ENCODE measurements around the gene NFATC3.

NFATC3 gene

DNA sequence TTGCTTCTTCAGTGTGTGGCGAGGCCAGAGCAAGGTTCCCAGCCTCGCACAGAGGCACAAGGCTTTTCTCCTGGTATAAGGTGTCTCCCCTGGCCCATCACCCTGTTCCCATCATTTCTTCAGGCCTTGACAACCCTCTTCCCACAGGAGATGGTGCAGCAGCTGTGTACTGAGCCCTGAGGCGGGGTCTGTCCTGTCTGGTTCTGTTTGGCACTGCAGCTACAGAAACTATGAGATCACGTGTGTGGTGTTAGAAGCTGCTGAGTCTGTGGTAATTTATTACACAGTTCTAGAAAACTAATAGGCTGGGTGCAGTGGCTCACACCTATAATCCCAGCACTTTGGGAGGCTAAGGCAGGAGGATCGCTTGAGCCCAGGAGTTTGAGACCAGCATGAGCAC lies 167.2 kb downstream of the NFATC3 start:
- DNase-seq, result no peak

DNA sequence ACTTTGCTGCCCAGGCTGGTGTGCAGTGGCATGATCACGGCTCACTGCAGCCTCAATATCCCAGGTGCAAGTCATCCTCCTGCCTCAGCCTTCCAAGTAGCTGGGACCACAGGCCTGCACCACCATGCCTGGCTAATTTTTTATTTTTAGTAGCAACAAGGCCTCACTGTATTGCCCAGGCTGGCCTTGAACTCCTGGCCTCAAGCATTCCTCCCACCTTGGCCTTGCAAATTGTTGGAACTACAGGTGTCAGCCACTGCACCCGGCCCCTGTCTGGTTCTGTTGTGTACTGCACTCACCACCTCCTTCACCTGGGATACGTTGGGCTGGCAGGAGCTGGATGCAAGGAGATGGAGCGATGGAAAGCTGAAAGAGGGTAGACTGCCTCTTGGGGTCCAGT lies 168.6 kb downstream of the NFATC3 start:
- DNase-seq, result no peak

- no peak for DNase-seq
These were observed 170.5 kb downstream of the NFATC3 start for GRCh38 chr16:68255712-68256111.

GRCh38 chr16:68257251-68257905 lies 172.2 kb downstream of the NFATC3 start:
- peak; percentile 86 for DNase-seq

DNA sequence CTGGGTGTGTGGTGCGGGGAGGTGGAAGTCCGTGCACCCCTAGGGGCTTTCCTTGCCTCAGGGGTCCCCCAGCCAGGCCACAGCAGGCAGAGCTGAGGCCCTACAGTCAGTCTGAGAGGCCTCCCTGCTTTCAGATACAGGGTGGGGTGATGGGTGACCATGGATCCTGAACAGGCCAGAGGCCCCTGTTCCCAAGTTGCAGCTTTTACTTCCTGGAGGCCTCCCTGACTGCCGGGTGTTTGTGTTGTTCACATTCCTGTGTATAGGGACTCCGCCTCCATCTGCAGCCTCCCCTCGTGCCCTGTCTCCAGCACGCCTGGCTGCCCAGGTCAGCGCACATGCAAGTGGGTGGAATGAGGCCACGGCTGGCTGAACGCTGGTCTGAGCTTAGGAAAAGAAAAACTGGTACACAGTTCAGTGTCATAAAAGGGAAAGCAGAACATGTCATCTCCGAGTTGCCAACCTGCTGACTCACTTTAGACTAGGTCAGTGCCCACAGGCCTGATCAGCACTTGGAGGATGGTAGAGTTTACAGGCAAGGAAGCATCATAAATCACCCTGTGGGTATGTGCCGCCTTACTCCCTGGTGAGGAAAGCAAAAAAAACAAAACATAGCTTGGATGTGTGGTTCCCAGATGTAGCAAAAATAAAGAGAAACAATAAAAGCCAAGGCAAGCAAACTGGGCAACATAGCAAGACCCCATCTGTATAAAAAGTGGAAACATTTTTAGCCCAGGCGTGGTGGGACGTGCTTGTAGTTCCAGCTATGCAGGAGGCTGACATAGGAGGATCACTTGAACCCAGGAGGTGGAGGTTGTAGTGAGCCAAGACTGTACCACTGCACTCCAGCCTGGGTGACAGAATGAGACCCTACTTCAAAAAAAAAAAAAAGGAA lies 173.0 kb downstream of the NFATC3 start:
- DNase-seq, result peak; percentile 35

DNA sequence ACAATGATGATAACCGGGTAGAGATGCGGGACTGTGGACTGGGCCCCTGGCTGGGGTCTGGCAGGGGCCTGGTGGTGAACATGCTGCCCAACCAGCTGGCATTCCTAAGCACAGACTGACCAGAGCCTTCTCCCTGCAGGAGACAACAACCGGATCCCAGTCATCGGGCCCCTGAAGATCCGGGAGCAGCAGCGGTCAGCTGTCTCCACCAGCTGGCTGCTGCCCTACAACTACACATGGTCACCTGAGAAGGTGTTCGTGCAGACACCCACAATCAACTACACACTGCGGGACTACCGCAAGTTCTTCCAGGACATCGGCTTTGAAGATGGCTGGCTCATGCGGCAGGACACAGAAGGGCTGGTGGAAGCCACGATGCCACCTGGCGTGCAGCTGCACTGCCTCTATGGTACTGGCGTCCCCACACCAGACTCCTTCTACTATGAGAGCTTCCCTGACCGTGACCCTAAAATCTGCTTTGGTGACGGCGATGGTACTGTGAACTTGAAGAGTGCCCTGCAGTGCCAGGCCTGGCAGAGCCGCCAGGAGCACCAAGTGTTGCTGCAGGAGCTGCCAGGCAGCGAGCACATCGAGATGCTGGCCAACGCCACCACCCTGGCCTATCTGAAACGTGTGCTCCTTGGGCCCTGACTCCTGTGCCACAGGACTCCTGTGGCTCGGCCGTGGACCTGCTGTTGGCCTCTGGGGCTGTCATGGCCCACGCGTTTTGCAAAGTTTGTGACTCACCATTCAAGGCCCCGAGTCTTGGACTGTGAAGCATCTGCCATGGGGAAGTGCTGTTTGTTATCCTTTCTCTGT lies 174.0 kb downstream of the NFATC3 start:
- no peak for DNase-seq

DNA sequence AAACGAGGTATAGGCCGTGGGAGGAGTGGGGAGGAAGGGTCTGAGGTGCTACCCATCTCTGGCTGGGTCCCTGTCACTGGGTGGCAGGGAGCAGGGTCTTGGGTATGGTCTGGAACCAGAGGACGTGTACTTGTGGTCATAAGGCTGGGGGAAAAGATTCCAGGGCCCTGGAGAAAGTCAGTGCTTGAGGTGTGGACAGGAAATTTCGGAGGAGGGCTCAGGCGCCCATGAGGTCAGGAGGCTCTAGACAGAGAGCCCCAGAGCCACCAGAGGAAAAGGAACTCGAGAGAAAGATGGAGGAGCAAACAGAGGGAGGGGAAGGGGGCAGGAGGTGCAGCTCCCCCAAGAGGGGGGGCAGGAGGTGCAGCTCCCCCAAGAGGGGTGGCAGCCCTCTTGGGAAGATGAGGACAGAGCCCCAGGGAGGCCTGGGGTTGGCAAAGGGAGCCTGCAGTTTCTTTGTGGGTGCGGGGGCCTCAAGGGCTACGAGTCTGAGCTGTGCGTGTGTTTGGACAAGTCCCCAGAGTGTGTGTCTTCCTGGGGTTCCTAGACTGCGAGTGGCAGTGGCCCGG lies 178.5 kb downstream of the NFATC3 start:
- no peak for DNase-seq

DNA sequence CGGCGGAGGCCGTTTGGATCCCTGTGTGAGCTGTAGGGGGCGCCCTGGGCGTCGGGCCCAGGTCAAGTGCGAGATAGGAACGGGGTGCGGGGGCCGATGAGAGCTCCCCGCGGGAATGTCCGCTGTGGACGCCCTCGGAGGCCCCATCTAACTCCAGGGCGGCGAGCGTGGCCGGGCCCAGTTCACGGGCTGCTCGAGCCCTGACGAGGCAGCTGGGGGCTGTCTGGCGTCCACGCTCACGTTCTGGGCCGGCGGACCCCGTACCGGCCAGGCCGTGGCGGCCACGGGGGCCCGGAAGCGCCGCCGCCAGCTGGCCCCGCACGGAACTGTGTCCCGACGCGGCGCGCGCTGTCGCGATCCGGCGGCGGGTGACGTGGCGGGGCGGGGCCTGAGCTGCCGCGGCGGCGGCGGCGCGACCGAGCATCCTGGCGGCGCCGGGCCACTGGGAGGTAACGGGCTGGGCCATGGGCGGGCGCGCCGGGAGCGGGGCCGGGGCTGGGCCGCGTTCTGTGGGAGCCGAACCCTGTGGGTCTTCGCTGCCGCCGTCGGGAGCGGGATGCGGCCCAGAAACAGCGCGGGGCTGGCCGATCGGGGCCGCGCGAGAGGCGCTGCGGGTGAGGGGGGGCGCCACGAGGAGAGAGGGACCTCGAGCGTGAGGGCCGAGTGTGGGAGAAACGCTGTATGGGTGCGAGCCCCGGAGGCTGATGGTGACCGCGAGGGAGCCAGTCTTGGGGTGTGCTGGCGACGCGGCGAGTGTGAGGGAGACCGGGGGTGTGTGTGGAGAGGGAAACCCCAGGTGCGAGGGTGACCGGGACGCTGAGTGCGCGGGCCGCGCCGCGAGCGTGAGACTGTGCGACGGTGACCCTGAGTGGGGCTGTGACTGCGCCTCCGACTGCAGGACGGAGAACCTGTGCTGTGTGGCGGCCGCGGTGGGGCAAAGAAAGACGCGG lies 179.2 kb downstream of the NFATC3 start, which contains the start of gene SLC7A6:
TSS of gene SLC7A6 (plus strand) at position 399 of the 950 bp plus-strand sequence. CDS start 10,201 bp downstream, outside the sequence.
- peak; percentile 32 for DNase-seq

GRCh38 chr16:68265078-68265920 lies 180.1 kb downstream of the NFATC3 start:
- no peak for DNase-seq

- peak; percentile 31 for DNase-seq
These were observed 182.6 kb downstream of the NFATC3 start for GRCh38 chr16:68267612-68268405.

DNA sequence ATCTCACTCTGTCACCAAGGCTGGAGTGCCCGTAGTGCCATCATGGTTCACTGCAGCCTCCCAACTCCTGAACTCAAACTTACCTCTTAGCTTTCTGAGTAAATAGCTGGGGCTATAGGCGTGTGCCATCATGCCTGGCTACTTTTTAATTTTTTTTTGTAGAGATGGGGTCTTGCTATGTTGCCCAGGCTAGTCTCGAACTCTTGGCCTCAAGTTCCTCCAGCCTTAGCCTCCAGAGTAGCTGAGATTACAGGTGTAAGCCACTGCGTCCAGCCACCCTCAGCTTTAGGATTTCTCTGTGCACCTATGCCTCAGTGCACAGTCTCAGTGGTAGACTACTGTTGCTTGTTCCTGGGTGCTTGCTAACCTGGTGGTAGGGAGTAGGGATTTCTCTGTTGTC lies 184.6 kb downstream of the NFATC3 start:
- DNase-seq, result no peak

- DNase-seq, result no peak
These were observed 185.2 kb downstream of the NFATC3 start for GRCh38 chr16:68270353-68270752.

DNA sequence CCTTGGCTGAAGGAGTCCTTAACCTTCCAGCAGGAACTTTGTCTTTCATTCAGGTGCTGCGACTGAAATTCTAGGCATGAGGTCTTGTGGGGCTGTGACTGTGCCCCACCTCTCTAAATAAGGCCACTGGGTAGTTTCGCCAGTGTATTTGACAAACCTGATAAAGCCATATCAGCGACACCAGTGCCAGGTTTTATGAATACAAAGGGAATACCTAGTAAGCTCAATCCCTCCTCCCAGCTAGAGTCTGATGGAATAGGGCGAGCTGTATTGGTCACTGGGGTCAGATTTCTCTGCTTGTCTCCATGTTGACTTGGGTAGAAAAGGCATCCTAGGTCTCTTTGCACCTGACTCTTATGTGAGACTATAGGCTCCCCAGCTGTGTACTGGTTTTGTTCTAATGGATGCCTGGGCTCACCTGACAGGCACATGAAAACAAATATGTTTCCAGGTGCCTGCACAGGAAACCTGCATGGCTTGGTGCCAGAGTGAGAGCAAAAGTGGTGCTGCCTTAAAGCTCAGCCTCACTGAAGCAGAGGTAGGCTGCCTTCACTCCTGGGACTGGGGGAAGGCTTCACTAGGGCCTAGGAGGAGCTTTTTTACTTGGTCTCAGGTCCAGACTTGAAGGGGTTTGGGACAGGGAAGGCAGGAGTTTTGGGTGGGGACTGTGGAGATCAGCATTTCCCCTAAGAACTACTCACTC lies 187.5 kb downstream of the NFATC3 start:
- peak; percentile 77 for DNase-seq

DNA sequence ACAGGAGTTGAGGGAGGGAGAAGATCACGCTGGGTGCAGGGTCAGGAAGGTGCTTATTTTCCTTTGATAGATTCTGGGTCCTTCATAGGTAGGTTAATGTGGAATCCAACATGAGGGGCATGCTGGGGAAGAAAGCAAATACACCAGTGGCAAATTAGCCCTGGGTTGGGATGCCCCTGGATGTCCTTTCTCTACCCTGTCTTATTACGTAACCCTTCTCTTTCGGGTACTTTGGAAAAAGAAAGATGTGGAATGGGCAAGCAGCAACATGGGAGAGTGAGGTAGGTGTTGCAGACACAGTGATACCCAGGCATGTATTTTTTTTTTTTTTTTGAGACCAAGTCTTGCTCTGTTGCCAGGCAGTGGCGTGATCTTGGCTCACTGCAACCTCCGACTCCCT lies 188.3 kb downstream of the NFATC3 start:
- no peak for DNase-seq

DNA sequence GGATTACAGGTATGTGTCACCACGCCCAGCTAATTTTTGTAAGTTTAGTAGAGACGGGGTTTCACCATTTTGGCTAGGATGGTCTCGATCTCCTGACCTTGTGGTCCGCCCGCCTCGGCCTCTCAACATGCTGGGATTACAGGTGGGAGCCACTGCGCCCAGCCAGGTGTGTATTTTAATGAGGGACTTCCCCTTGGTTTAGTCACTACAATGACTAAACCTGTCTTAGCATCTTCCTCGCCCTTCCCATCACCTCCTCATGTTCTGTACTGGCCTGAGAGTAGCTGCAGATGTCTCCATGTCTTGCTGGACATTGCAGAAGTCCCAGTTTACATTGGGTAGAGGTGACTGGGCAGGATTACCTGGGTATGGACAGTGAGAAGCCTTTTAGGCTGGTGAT lies 188.7 kb downstream of the NFATC3 start:
- DNase-seq, result no peak

GRCh38 chr16:68274441-68274840 lies 189.3 kb downstream of the NFATC3 start:
- DNase-seq, result no peak

GRCh38 chr16:68275611-68276191 lies 190.5 kb downstream of the NFATC3 start:
- peak; percentile 45 for DNase-seq

- no peak for DNase-seq
These were observed 191.1 kb downstream of the NFATC3 start for GRCh38 chr16:68276223-68276622.
